ENCODE measurements around the gene KDM7A.
A peak's percentile ranks its signal among the peaks of the same experiment; 100 is the strongest.
"Not testable (repeated sequence)": the region's sequence is repeated elsewhere in the genome, so short reads cannot be mapped to it uniquely, and the experiment has no call there.

Gene KDM7A

GRCh38 chr7:140200061-140200989 lies 23.5 kb upstream of the KDM7A start:
- DNase-seq (ENCODE audit: low read depth): no peak

GRCh38 chr7:140197938-140198337 lies 21.2 kb upstream of the KDM7A start:
- no peak for DNase-seq (ENCODE audit: low read depth)

- DNase-seq (ENCODE audit: low read depth): no peak
Observed at GRCh38 chr7:140197218-140197890, 20.6 kb upstream of the KDM7A start.

GRCh38 chr7:140196361-140197217 lies 19.8 kb upstream of the KDM7A start:
- DNase-seq (ENCODE audit: low read depth): no peak

- DNase-seq (ENCODE audit: low read depth): no peak
Observed at GRCh38 chr7:140195859-140196258, 19.1 kb upstream of the KDM7A start.

- no peak for DNase-seq (ENCODE audit: low read depth)
Observed at GRCh38 chr7:140192620-140193019, 15.8 kb upstream of the KDM7A start.

GRCh38 chr7:140192176-140192575 lies 15.4 kb upstream of the KDM7A start:
- no peak for DNase-seq (ENCODE audit: low read depth)

- DNase-seq (ENCODE audit: low read depth): no peak
Observed at GRCh38 chr7:140190588-140190987, 13.8 kb upstream of the KDM7A start.

- DNase-seq (ENCODE audit: low read depth): no peak
Observed at GRCh38 chr7:140189917-140190316, 13.1 kb upstream of the KDM7A start.

GRCh38 chr7:140182917-140183316 lies 6.1 kb upstream of the KDM7A start:
- no peak for DNase-seq (ENCODE audit: low read depth)

GRCh38 chr7:140179339-140179738 lies 2.6 kb upstream of the KDM7A start:
- DNase-seq (ENCODE audit: low read depth): no peak

- DNase-seq (ENCODE audit: low read depth): no peak
Observed at GRCh38 chr7:140176122-140176701, 571 bp downstream of the KDM7A start.

GRCh38 chr7:140175221-140176121 lies 1.3 kb downstream of the KDM7A start:
- peak; percentile 65 for DNase-seq (ENCODE audit: low read depth)

- DNase-seq (ENCODE audit: low read depth): no peak
Observed at GRCh38 chr7:140174217-140174616, 2.6 kb downstream of the KDM7A start.

- no peak for DNase-seq (ENCODE audit: low read depth)
Observed at GRCh38 chr7:140170375-140170774, 6.4 kb downstream of the KDM7A start.

- no peak for DNase-seq (ENCODE audit: low read depth)
Observed at GRCh38 chr7:140168816-140169215, 8.0 kb downstream of the KDM7A start.

GRCh38 chr7:140165422-140165821 lies 11.4 kb downstream of the KDM7A start:
- no peak for DNase-seq (ENCODE audit: low read depth)

- not testable (repeated sequence) for DNase-seq (ENCODE audit: low read depth)
Observed at GRCh38 chr7:140162081-140162480, 14.7 kb downstream of the KDM7A start.

- no peak for DNase-seq (ENCODE audit: low read depth)
Observed at GRCh38 chr7:140161047-140161446, 15.7 kb downstream of the KDM7A start.

GRCh38 chr7:140160308-140160707 lies 16.5 kb downstream of the KDM7A start:
- no peak for DNase-seq (ENCODE audit: low read depth)

- DNase-seq (ENCODE audit: low read depth): no peak
Observed at GRCh38 chr7:140159497-140159896, 17.3 kb downstream of the KDM7A start.
